GM19463 (cell line): ENCODE results near the gene MIB1.

Experiments used
- ATAC-seq: cut with Tn5 transposase; IDR thresholded peaks from one replicate; pipeline ENCODE4 v1.9.1; 2021; ENCODE audit warnings: mild to moderate bottlenecking, moderate library complexity; ENCODE audit not compliant: unreplicated experiment

MIB1 gene

GRCh38 chr18:21868770-21869169, 128.2 kb downstream of the MIB1 start:
- ATAC-seq, result no peak

GRCh38 chr18:21889570-21889969, 149.0 kb downstream of the MIB1 start:
- no peak for ATAC-seq

GRCh38 chr18:21894619-21895367, 154.2 kb downstream of the MIB1 start:
- ATAC-seq, result no peak

- no peak for ATAC-seq
Measured at GRCh38 chr18:21896732-21897336, 156.2 kb downstream of the MIB1 start.

GRCh38 chr18:21897811-21898210, 157.2 kb downstream of the MIB1 start:
- no peak for ATAC-seq

GRCh38 chr18:21900605-21901352, 160.2 kb downstream of the MIB1 start:
- ATAC-seq, result no peak

- ATAC-seq, result no peak
Measured at GRCh38 chr18:21901423-21901945, 160.9 kb downstream of the MIB1 start.

- ATAC-seq, result no peak
Measured at GRCh38 chr18:21903709-21904108, 163.1 kb downstream of the MIB1 start.

- ATAC-seq, result no peak
Measured at GRCh38 chr18:21904856-21905255, 164.3 kb downstream of the MIB1 start.

- no peak for ATAC-seq
Measured at GRCh38 chr18:21907451-21907850, 166.9 kb downstream of the MIB1 start.

- ATAC-seq, result no peak
Measured at GRCh38 chr18:21908711-21909110, 168.1 kb downstream of the MIB1 start.

- no peak for ATAC-seq
Measured at GRCh38 chr18:21910906-21911305, 170.3 kb downstream of the MIB1 start.

GRCh38 chr18:21911551-21911950, 171.0 kb downstream of the MIB1 start:
- peak; percentile 72 for ATAC-seq

- no peak for ATAC-seq
Measured at GRCh38 chr18:21912339-21913239, 172.0 kb downstream of the MIB1 start.

- no peak for ATAC-seq
Measured at GRCh38 chr18:21914739-21915319, 174.2 kb downstream of the MIB1 start.

- no peak for ATAC-seq
Measured at GRCh38 chr18:21915546-21915945, 175.0 kb downstream of the MIB1 start.

- ATAC-seq, result no peak
Measured at GRCh38 chr18:21916594-21916993, 176.0 kb downstream of the MIB1 start.

GRCh38 chr18:21918693-21919092, 178.1 kb downstream of the MIB1 start:
- ATAC-seq, result no peak
